Smooth muscle cell (in vitro differentiated cells): ENCODE measurements around the gene DKKL1. TPM values are rescaled to one million over a fixed set of nuclear protein-coding genes. Genes with fewer than 3 reads are reported as not detected.

Experiments
- DNase-seq: peaks from one replicate; lab custom pipeline; 2025; ENCODE audit not compliant: unreplicated experiment; lab: John Stamatoyannopoulos, UW
- H2AFZ ChIP-seq: fragments of 200-600 bp; sonication (generic); 2 replicates; pipeline ENCODE4 v1.6.0; 2016; ENCODE audit warnings: antibody characterized with exemption, low read depth, mild to moderate bottlenecking
- H3F3A ChIP-seq: fragments of 200-600 bp; sonication (generic); 2 replicates; pipeline ENCODE4 v1.6.0; 2017; ENCODE audit warnings: antibody characterized with exemption, low read depth
- H3K27ac ChIP-seq: fragments of 200-600 bp; sonication (generic); 2 replicates; pipeline ENCODE4 v1.5.1; 2016; ENCODE audit warnings: low read depth, mild to moderate bottlenecking
- H3K27me3 ChIP-seq: fragments of 200-600 bp; sonication (generic); 2 replicates; pipeline ENCODE4 v1.6.1; 2016; ENCODE audit warnings: low read depth, mild to moderate bottlenecking
- H3K36me3 ChIP-seq: fragments of 200-600 bp; sonication (generic); 2 replicates; pipeline ENCODE4 v1.5.1; 2016; ENCODE audit warnings: low read depth
- H3K4me1 ChIP-seq: fragments of 200-600 bp; sonication (generic); 2 replicates; pipeline ENCODE4 v1.5.1; 2016; ENCODE audit warnings: low read depth
- H3K4me2 ChIP-seq: fragments of 200-600 bp; sonication (generic); 2 replicates; pipeline ENCODE4 v1.6.0; 2016; ENCODE audit warnings: mild to moderate bottlenecking
- H3K4me3 ChIP-seq: fragments of 200-600 bp; sonication (generic); 2 replicates; pipeline ENCODE4 v1.5.1; 2016; ENCODE audit warnings: mild to moderate bottlenecking
- H3K79me2 ChIP-seq: fragments of 200-600 bp; sonication (generic); 2 replicates; pipeline ENCODE4 v1.6.0; 2016; ENCODE audit warnings: low read depth, mild to moderate bottlenecking
- H3K9ac ChIP-seq: fragments of 200-600 bp; sonication (generic); 2 replicates; pipeline ENCODE4 v1.6.0; 2016; ENCODE audit warnings: low read depth
- H3K9me3 ChIP-seq: fragments of 200-600 bp; sonication (generic); replicated peaks from 2 replicates; pipeline ENCODE4 v1.5.1; 2016; ENCODE audit warnings: low read depth
- H4K20me1 ChIP-seq: fragments of 200-600 bp; sonication (generic); 2 replicates; pipeline ENCODE4 v1.6.0; 2016; ENCODE audit warnings: low read depth
- WGBS: methylation state at CpG from one replicate; pipeline ENCODE4 v1.1.7; 2016; ENCODE audit warnings: low lambda C conversion rate; 5-methylcytosine and 5-hydroxymethylcytosine counted together
- polyA plus RNA-seq: library from polyadenylated mRNA; unstranded; fragments of >200 nt; fragmentation: Nextera tagmentation; extraction: Ambion mirVana; gene quantifications from 2 replicates; pipeline ENCODE4 v1.2.1, GENCODE V29; 2016
- total RNA-seq: library from RNA; depleted of rRNA; stranded (reverse); fragments of >200 nt; gene quantifications from 2 replicates; pipeline ENCODE4 v1.2.3, GENCODE V29; 2014
- TF ChIP-seq, protein P1 (sequence below): fragments of 200-600 bp; sonication (generic); IDR thresholded peaks from 2 replicates; pipeline ENCODE4 v1.5.1; 2017; ENCODE audit warnings: borderline replicate concordance, mild to moderate bottlenecking, antibody characterized with exemption; ENCODE audit not compliant: insufficient read depth, poor library complexity, severe bottlenecking

DKKL1 gene
- total and polyA plus RNA-seq, 2 experiments from 2014 or later = 2.3 to 2.8 TPM

DNA sequence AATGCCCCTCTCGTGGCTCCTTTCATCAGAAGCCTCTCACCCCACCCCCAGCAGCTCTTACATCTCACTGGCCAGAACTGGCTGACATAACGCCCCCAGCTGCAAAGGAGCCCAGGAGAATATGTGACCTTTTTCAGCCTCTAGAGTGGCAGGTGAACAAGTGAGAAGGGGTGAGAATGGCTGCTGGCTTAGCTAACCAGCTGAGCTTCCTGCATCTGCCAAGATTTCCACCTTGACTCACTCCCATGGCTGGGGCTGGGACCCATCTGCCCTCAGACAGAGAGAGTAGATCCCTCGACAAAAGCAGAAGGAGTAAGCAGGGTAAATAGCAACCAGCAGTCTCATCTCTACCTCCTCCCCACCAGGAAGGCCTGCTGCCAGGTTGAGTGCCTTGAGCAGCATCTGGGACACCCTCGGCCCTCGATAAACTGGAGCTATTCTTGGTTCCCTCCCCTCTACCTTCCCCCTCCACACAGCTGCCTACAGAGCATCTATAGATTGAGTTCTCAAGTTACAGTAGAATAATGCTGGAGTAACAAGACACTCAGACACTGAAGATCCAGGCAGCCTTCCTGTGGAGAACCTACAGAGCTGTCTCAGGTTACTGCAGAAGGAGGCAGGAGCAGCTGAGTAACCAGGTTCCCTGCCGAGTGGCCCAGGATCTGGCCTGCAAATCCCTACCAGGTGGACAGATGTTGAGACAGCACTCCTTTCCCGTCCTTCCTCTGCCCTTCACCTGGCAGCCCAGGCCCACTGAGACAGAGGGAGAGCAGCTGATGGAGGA, 39.9 kb downstream of the DKKL1 start:
- WGBS = 36% methylated on average over 7 of the region's 7 CpGs
- H3K27ac ChIP-seq = no peak overlapping the region

DNA sequence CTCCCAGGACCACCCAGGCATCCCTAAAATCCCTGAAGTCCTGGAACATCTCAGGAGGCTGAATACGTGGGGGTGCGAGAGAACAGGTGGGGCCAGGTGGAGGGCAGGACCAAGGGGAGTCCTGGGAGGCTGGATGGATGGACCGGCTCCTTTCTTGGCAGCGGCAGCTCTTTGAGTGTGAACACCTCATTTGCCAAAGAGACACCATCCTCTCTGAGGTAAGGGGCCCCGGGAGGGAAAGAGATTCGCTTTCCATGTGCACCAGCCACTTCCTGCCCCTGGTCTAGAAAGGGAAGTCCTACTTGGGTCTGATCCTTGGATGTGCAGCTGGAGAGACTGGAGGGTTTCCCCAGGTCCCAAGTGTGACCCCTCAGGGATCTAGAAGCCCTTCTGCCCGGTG, 43.4 kb downstream of the DKKL1 start:
- no peak overlapping the region for H2AFZ ChIP-seq
- H3K27ac ChIP-seq = no peak overlapping the region
- DNase-seq = no peak
- no peaks in the 10 kb centered on the region for H4K20me1 ChIP-seq
- H3K36me3 ChIP-seq = no peaks in the 10 kb centered on the region
- H3K79me2 ChIP-seq = no peaks in the 10 kb centered on the region
- H3K4me2 ChIP-seq = no peak overlapping the region
- TF ChIP-seq, protein P1, sequence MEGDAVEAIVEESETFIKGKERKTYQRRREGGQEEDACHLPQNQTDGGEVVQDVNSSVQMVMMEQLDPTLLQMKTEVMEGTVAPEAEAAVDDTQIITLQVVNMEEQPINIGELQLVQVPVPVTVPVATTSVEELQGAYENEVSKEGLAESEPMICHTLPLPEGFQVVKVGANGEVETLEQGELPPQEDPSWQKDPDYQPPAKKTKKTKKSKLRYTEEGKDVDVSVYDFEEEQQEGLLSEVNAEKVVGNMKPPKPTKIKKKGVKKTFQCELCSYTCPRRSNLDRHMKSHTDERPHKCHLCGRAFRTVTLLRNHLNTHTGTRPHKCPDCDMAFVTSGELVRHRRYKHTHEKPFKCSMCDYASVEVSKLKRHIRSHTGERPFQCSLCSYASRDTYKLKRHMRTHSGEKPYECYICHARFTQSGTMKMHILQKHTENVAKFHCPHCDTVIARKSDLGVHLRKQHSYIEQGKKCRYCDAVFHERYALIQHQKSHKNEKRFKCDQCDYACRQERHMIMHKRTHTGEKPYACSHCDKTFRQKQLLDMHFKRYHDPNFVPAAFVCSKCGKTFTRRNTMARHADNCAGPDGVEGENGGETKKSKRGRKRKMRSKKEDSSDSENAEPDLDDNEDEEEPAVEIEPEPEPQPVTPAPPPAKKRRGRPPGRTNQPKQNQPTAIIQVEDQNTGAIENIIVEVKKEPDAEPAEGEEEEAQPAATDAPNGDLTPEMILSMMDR = no peak
- 93% methylated on average over 7 of the region's 7 CpGs for WGBS
- H3K4me1 ChIP-seq = peaks cover 17% of the 10 kb centered on the region
- no peaks in the 10 kb centered on the region for H3F3A ChIP-seq
- no peaks in the 10 kb centered on the region for H3K27me3 ChIP-seq
- no peak overlapping the region for H3K4me3 ChIP-seq
- no peaks in the 10 kb centered on the region for H3K9me3 ChIP-seq
- H3K9ac ChIP-seq = no peak overlapping the region

More for the DNA sequence above, 39.9 kb downstream of the DKKL1 start:
- no peak overlapping the region for H3K9ac ChIP-seq
- H3K4me2 ChIP-seq = no peak overlapping the region
- H4K20me1 ChIP-seq = no peaks in the 10 kb centered on the region
- H3K36me3 ChIP-seq = no peaks in the 10 kb centered on the region
- H3K79me2 ChIP-seq = no peaks in the 10 kb centered on the region
- H3K9me3 ChIP-seq = no peaks in the 10 kb centered on the region
- no peaks in the 10 kb centered on the region for H3F3A ChIP-seq
- DNase-seq = no peak
- TF ChIP-seq, protein P1 = no peak
- H3K4me1 ChIP-seq = peaks cover 17% of the 10 kb centered on the region
- H2AFZ ChIP-seq = no peak overlapping the region
- H3K4me3 ChIP-seq = no peak overlapping the region
- no peaks in the 10 kb centered on the region for H3K27me3 ChIP-seq

DNA sequence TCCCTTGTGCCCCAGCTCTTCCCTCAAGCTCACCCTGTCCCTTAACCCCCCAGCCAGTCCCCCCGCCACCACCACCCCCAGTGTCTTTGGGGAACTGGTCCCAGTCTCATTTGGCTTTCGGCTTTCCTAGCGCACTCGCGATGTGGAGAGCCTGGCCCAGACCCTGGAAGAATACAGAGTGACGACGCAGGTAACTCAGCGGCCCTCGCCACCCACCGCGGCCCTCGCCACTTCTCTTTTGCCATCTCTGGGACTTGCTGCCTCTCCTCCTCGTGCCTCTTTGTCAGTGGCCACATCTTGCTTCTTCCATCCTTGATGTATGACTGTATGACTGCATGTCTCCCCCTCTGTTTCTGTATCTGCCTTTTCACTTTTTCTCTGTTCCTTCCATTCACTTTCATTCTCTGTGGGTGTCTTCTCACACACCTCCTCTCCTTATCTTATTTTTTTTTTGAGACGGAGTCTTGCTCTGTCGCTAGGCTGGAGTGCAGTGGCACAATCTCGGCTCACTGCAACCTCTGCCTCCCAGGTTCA, 43.9 kb downstream of the DKKL1 start:
- no peak overlapping the region for H2AFZ ChIP-seq
- TF ChIP-seq, protein P1 = no peak
- no peaks in the 10 kb centered on the region for H3F3A ChIP-seq
- H3K36me3 ChIP-seq = no peaks in the 10 kb centered on the region
- no peak overlapping the region for H3K27ac ChIP-seq
- H3K4me1 ChIP-seq = peaks cover 17% of the 10 kb centered on the region
- no peaks in the 10 kb centered on the region for H3K27me3 ChIP-seq
- no peak overlapping the region for H3K4me2 ChIP-seq
- no peak overlapping the region for H3K9ac ChIP-seq
- no peak for DNase-seq
- H3K79me2 ChIP-seq = no peaks in the 10 kb centered on the region
- H3K4me3 ChIP-seq = no peak overlapping the region
- H3K9me3 ChIP-seq = no peaks in the 10 kb centered on the region
- no peaks in the 10 kb centered on the region for H4K20me1 ChIP-seq
- WGBS = 97% methylated on average over 16 of the region's 16 CpGs
